GM23338 (cell line): ENCODE data around the gene RCBTB2. TPM values are rescaled to one million over a fixed set of nuclear protein-coding genes. Genes with fewer than 3 reads are reported as not detected.

Source experiments
- ATAC-seq: fragments of 200-7000 bp; cut with Tn5 transposase; 3 replicates; pipeline ENCODE4 v1.9.1; 2020
- DNase-seq: peaks from one replicate; pipeline ENCODE4 v3.0.0-alpha.2; 2015; ENCODE audit warnings: low spot score
- H2AFZ ChIP-seq: fragments of 200-600 bp; sonication (generic); 2 replicates; pipeline ENCODE4 v1.8.0; 2016; ENCODE audit warnings: antibody characterized with exemption, mild to moderate bottlenecking, moderate library complexity
- H3F3A ChIP-seq: fragments of 200-600 bp; sonication (generic); replicated peaks from 2 replicates; pipeline ENCODE4 v1.8.0; 2017; ENCODE audit warnings: antibody characterized with exemption, mixed run types, low read depth
- H3K27ac ChIP-seq: fragments of 200-600 bp; sonication (generic); 2 replicates; pipeline ENCODE4 v1.6.1; 2016; ENCODE audit warnings: low read depth
- H3K27me3 ChIP-seq: fragments of 200-600 bp; sonication (generic); 2 replicates; pipeline ENCODE4 v1.8.0; 2016; ENCODE audit warnings: mild to moderate bottlenecking, mixed run types, moderate library complexity; ENCODE audit not compliant: insufficient read depth
- H3K36me3 ChIP-seq: fragments of 200-600 bp; sonication (generic); 2 replicates; pipeline ENCODE4 v1.8.0; 2016; ENCODE audit warnings: mild to moderate bottlenecking; ENCODE audit not compliant: insufficient read depth
- H3K4me1 ChIP-seq: fragments of 200-600 bp; sonication (generic); 2 replicates; pipeline ENCODE4 v1.8.0; 2016; ENCODE audit warnings: mild to moderate bottlenecking, moderate library complexity; ENCODE audit not compliant: insufficient read depth
- H3K4me2 ChIP-seq: fragments of 200-600 bp; sonication (generic); 2 replicates; pipeline ENCODE4 v1.7.1; 2017; ENCODE audit warnings: mixed run types
- H3K4me3 ChIP-seq: fragments of 200-600 bp; sonication (generic); 2 replicates; pipeline ENCODE4 v1.6.1; 2016; ENCODE audit warnings: mixed run types
- H3K79me2 ChIP-seq: fragments of 200-600 bp; sonication (generic); replicated peaks from 2 replicates; pipeline ENCODE4 v1.8.0; 2017; ENCODE audit warnings: mild to moderate bottlenecking; ENCODE audit not compliant: insufficient read depth
- H3K9me2 ChIP-seq: fragments of 200-600 bp; sonication (generic); 2 replicates; pipeline ENCODE4 v1.8.0; 2017; ENCODE audit not compliant: insufficient read depth
- H4K20me1 ChIP-seq: fragments of 200-600 bp; sonication (generic); replicated peaks from 2 replicates; pipeline ENCODE4 v1.8.0; 2017; ENCODE audit warnings: mild to moderate bottlenecking; ENCODE audit not compliant: insufficient read depth
- H3K27ac Mint-ChIP-seq: 2 replicates; pipeline ENCODE4 v1.8.0; 2020; ENCODE audit warnings: inconsistent platforms, mild to moderate bottlenecking, moderate library complexity, mixed read lengths
- H3K27me3 Mint-ChIP-seq: 3 replicates; pipeline ENCODE4 v1.8.0; 2022; ENCODE audit warnings: low read depth, mild to moderate bottlenecking, moderate library complexity, mixed read lengths, inconsistent platforms; ENCODE audit not compliant: insufficient read depth, poor library complexity
- H3K36me3 Mint-ChIP-seq: 3 replicates; pipeline ENCODE4 v1.8.0; 2021; ENCODE audit warnings: low read depth, mild to moderate bottlenecking, inconsistent platforms, moderate library complexity, mixed read lengths
- H3K4me1 Mint-ChIP-seq: 3 replicates; pipeline ENCODE4 v1.8.0; 2020; ENCODE audit warnings: mild to moderate bottlenecking, inconsistent platforms, mixed read lengths
- H3K4me3 Mint-ChIP-seq: 3 replicates; pipeline ENCODE4 v1.8.0; 2021; ENCODE audit warnings: moderate library complexity, mild to moderate bottlenecking, inconsistent platforms, mixed read lengths
- H3K9me3 Mint-ChIP-seq: 3 replicates; pipeline ENCODE4 v1.8.0; 2020; ENCODE audit warnings: moderate library complexity, mild to moderate bottlenecking, inconsistent platforms, mixed read lengths
- CREB1 ChIP-seq: fragments of 250-450 bp; sonication (Bioruptor Pico); IDR thresholded peaks from 2 replicates; pipeline ENCODE4 v1.5.0; 2020; ENCODE audit warnings: low read depth, mild to moderate bottlenecking, moderate library complexity
- ETS1 ChIP-seq: IDR thresholded peaks from 2 replicates; pipeline ENCODE4 v1.6.1; 2016; ENCODE audit warnings: antibody characterized with exemption
- EZH2phosphoT487 ChIP-seq: fragments of 200-600 bp; sonication (generic); IDR thresholded peaks from one replicate; pipeline ENCODE4 v1.8.1; 2018; ENCODE audit warnings: antibody characterized with exemption; ENCODE audit not compliant: unreplicated experiment
- NANOG ChIP-seq: IDR thresholded peaks from 2 replicates; pipeline ENCODE4 v1.6.1; 2016; ENCODE audit warnings: antibody characterized with exemption, borderline replicate concordance
- REST ChIP-seq: IDR thresholded peaks from one replicate; pipeline ENCODE4 v1.6.1; 2018; ENCODE audit warnings: antibody characterized with exemption; ENCODE audit not compliant: unreplicated experiment
- ZNF114 ChIP-seq: fragments of 250-450 bp; sonication (Bioruptor Pico); IDR thresholded peaks from 2 replicates; pipeline ENCODE4 v1.5.0; 2020; ENCODE audit warnings: mild to moderate bottlenecking, moderate library complexity
- ZNF331 ChIP-seq: fragments of 250-450 bp; sonication (Bioruptor Pico); IDR thresholded peaks from 2 replicates; pipeline ENCODE4 v1.5.0; 2020; ENCODE audit warnings: low read depth, mild to moderate bottlenecking, moderate library complexity
- ZNF462 ChIP-seq: fragments of 250-450 bp; sonication (Bioruptor Pico); IDR thresholded peaks from 2 replicates; pipeline ENCODE4 v1.5.0; 2020; ENCODE audit warnings: mild to moderate bottlenecking, moderate library complexity
- polyA plus RNA-seq: library from polyadenylated mRNA; unstranded; fragments of >200 nt; fragmentation: Nextera tagmentation; extraction: Ambion mirVana; gene quantifications from 2 replicates; pipeline ENCODE4 v1.2.1, GENCODE V29; 2016
- total RNA-seq: library from RNA; depleted of rRNA; stranded (reverse); fragments of >200 nt; shearing (Covaris generic); gene quantifications from 2 replicates; pipeline ENCODE4 v1.2.3, GENCODE V29; 2014

The RCBTB2 gene
- total and polyA plus RNA-seq, 2 experiments from 2014 or later = 8.1 to 20.8 TPM

GRCh38 chr13:48448959-48449614 lies 83.8 kb downstream of the RCBTB2 start (continued):
- TF ChIP-seq ZNF462 (CRISPR knock-in tag) (no peak), ZNF114 (no peak)

GRCh38 chr13:48448285-48448958 lies 84.5 kb downstream of the RCBTB2 start:
- Mint-ChIP-seq H3K4me3 (no peak overlapping the region), H3K9me3 (peaks cover 6% of the 10 kb centered on the region; the same call in 2 of the 3 replicates), H3K36me3 (no peaks in the 10 kb centered on the region)
- no peak for TF ChIP-seq REST
- no peak for TF ChIP-seq ETS1
- no peak for TF ChIP-seq CREB1
- no peak for TF ChIP-seq ZNF331
- TF ChIP-seq EZH2phosphoT487 = no peak
- no peak for TF ChIP-seq NANOG

More at GRCh38 chr13:48448285-48448958, 84.5 kb downstream of the RCBTB2 start:
- no peak overlapping the region for H3K27ac Mint-ChIP-seq
- H2AFZ ChIP-seq = no peak overlapping the region
- ATAC-seq = no peak
- H3K4me1 Mint-ChIP-seq = peaks cover 4% of the 10 kb centered on the region; the same call in 2 of the 3 replicates
- H3K27me3 Mint-ChIP-seq = no peaks in the 10 kb centered on the region
- H3K79me2 ChIP-seq = no peaks in the 10 kb centered on the region
- no peak overlapping the region for H3K4me2 ChIP-seq
- DNase-seq = no peak
- H4K20me1 ChIP-seq = no peaks in the 10 kb centered on the region
- no peaks in the 10 kb centered on the region for H3K36me3 ChIP-seq
- H3K4me1 ChIP-seq = no peaks in the 10 kb centered on the region
- H3K4me3 ChIP-seq = no peak overlapping the region
- no peaks in the 10 kb centered on the region for H3K27me3 ChIP-seq
- H3K27ac ChIP-seq = no peak overlapping the region
- no peaks in the 10 kb centered on the region for H3K9me2 ChIP-seq
- H3F3A ChIP-seq = no peaks in the 10 kb centered on the region
